HCT116 (cell line): Measurements from ENCODE around the gene PRMT9. TPM values are rescaled to one million over a fixed set of nuclear protein-coding genes. Genes with fewer than 3 reads are reported as not detected.

Experiments used
- ATAC-seq: fragments of 200-7000 bp; cut with Tn5 transposase; 2 replicates; pipeline ENCODE4 v1.9.1; 2020; ENCODE audit warnings: mild to moderate bottlenecking, moderate library complexity
- BruUV-seq: library from RNA; stranded (reverse); fragments of 400-500 nt; replicated peaks from 2 replicates; lab custom pipeline; 2021; lab: Mats Ljungman, UMichigan
- CTCF ChIA-PET: fragments of 300-600 bp; sonication (Branson Sonifier 250); formaldehyde crosslinking; loops from one replicate; lab custom pipeline; 2021; ENCODE audit warnings: antibody characterized with exemption; lab: Charles Lee
- POLR2A ChIA-PET: fragments of 300-600, 350-600 bp; sonication (Branson Sonifier 250); formaldehyde crosslinking; loops from one replicate; lab custom pipeline; 2021; ENCODE audit warnings: antibody characterized with exemption; lab: Charles Lee
- RAD21 ChIA-PET, 2 experiments: fragments of 300-600 bp; sonication (Branson Sonifier 250); formaldehyde crosslinking; loops; one replicate each; lab custom pipeline; 2023; ENCODE audit warnings: low total read pairs in 2 of 2; ENCODE audit not compliant: uncharacterized antibody in 2 of 2, unreplicated experiment in 2 of 2, low non-redundant PET in 1 of 2; lab: Charles Lee
- DNase-seq: peaks from one replicate; pipeline ENCODE4 v3.0.0-alpha.2; 2010; ENCODE audit warnings: low read depth, low spot score
- H2AFZ ChIP-seq: fragments of 200-600 bp; shearing (Covaris generic), sonication (generic); 2 replicates; pipeline ENCODE4 v1.6.1; 2017; ENCODE audit warnings: low read depth, mixed run types, mixed read lengths, antibody characterized with exemption, low read length; ENCODE audit not compliant: poor library complexity, severe bottlenecking
- H3K27ac ChIP-seq: 2 replicates; pipeline ENCODE4 v1.5.1; 2012; ENCODE audit warnings: low read depth, low read length
- H3K27me3 ChIP-seq: fragments of 200-600 bp; sonication (generic); 2 replicates; pipeline ENCODE4 v1.6.1; 2016; ENCODE audit warnings: mixed run types, low read length, mixed read lengths; ENCODE audit not compliant: insufficient read depth
- H3K36me3 ChIP-seq, 2 experiments: fragments of 200-500 bp in 1 of 2; fragments of 200-600 bp in 1 of 2; sonication (Bioruptor generic) in 1 of 2; sonication (generic) in 1 of 2; 2 replicates each; pipeline versions ENCODE4 v1.5.1 to v1.6.1; 2014 to 2016; ENCODE audit warnings: low read length in 2 of 2, inconsistent platforms in 1 of 2, mixed read lengths in 1 of 2, mixed run types in 1 of 2; ENCODE audit not compliant: insufficient read depth in 2 of 2, control insufficient read depth in 1 of 2
- H3K4me1 ChIP-seq, 2 experiments: fragments of 200-600 bp in 1 of 2; sonication (generic) in 1 of 2; 2 replicates each; pipeline versions ENCODE4 v1.5.1 to v1.6.1; 2012 to 2017; ENCODE audit warnings: low read length in 2 of 2, inconsistent platforms in 1 of 2, mild to moderate bottlenecking in 1 of 2, mixed read lengths in 1 of 2, mixed run types in 1 of 2, moderate library complexity in 1 of 2; ENCODE audit not compliant: insufficient read depth in 2 of 2, control insufficient read depth in 1 of 2
- H3K4me2 ChIP-seq: fragments of 200-600 bp; sonication (generic); 2 replicates; pipeline ENCODE4 v1.6.1; 2017; ENCODE audit warnings: mixed run types, low read length, mixed read lengths
- H3K4me3 ChIP-seq, 2 experiments: fragments of 200-600 bp in 1 of 2; sonication (generic) in 1 of 2; replicated peaks in 1 of 2; 2 replicates each; pipeline ENCODE4 v1.5.1; 2011 to 2016; ENCODE audit warnings: low read length in 2 of 2, control low read depth in 1 of 2, low read depth in 1 of 2, mild to moderate bottlenecking in 1 of 2, mixed read lengths in 1 of 2, mixed run types in 1 of 2
- H3K79me2 ChIP-seq: fragments of 200-600 bp; sonication (generic); 2 replicates; pipeline ENCODE4 v1.6.1; 2017; ENCODE audit warnings: mild to moderate bottlenecking, mixed run types, low read length, moderate library complexity, mixed read lengths; ENCODE audit not compliant: insufficient read depth
- H3K9ac ChIP-seq: fragments of 200-600 bp; sonication (generic); 2 replicates; pipeline ENCODE4 v1.6.1; 2016; ENCODE audit warnings: low read length, mixed read lengths
- H3K9me2 ChIP-seq: fragments of 200-600 bp; sonication (generic), shearing (Covaris generic); 2 replicates; pipeline ENCODE4 v1.6.1; 2017; ENCODE audit warnings: mixed run types, mild to moderate bottlenecking, moderate library complexity; ENCODE audit not compliant: insufficient read depth
- H3K9me3 ChIP-seq, 2 experiments: fragments of 200-500 bp in 1 of 2; fragments of 200-600 bp in 1 of 2; sonication (Bioruptor generic) in 1 of 2; sonication (generic) in 1 of 2; 2 replicates each; pipeline ENCODE4 v1.6.1; 2014 to 2017; ENCODE audit warnings: low read length in 2 of 2, mixed read lengths in 2 of 2, inconsistent platforms in 1 of 2, low read depth in 1 of 2, mild to moderate bottlenecking in 1 of 2, mixed run types in 1 of 2, moderate library complexity in 1 of 2; ENCODE audit not compliant: control insufficient read depth in 1 of 2, insufficient read depth in 1 of 2
- H4K20me1 ChIP-seq: fragments of 200-600 bp; sonication (generic), shearing (Covaris generic); 2 replicates; pipeline ENCODE4 v1.6.1; 2017; ENCODE audit warnings: mixed run types, mild to moderate bottlenecking, moderate library complexity; ENCODE audit not compliant: insufficient read depth
- FOSL1 ChIP-seq: IDR thresholded peaks from 2 replicates; pipeline ENCODE4 v1.6.1; 2012; ENCODE audit warnings: low read depth
- POLR2A ChIP-seq: IDR thresholded peaks from 2 replicates; pipeline ENCODE4 v1.7.0; 2011; ENCODE audit warnings: borderline replicate concordance; ENCODE audit not compliant: insufficient read depth, insufficient read length; ENCODE audit errors: extremely low read depth
- POLR2AphosphoS5 ChIP-seq: IDR thresholded peaks from 2 replicates; pipeline ENCODE4 v1.6.1; 2011; ENCODE audit warnings: mild to moderate bottlenecking, low read depth, low read length, moderate library complexity
- RAD21 ChIP-seq: IDR thresholded peaks from 2 replicates; pipeline ENCODE4 v1.6.1; 2012; ENCODE audit warnings: low read depth, mild to moderate bottlenecking
- SP1 ChIP-seq: IDR thresholded peaks from 2 replicates; pipeline ENCODE4 v1.6.1; 2012; ENCODE audit warnings: low read depth
- SRF ChIP-seq: IDR thresholded peaks from 2 replicates; pipeline ENCODE4 v1.6.1; 2012; ENCODE audit warnings: low read depth
- TCF7L2 ChIP-seq: IDR thresholded peaks from 2 replicates; pipeline ENCODE4 v1.7.0; 2011; ENCODE audit warnings: borderline replicate concordance, inconsistent platforms; ENCODE audit not compliant: insufficient read depth, insufficient read length; ENCODE audit errors: extremely low read depth
- YY1 ChIP-seq: IDR thresholded peaks from 2 replicates; pipeline ENCODE4 v1.6.1; 2011; ENCODE audit warnings: low read length, low read depth, moderate library complexity, mild to moderate bottlenecking; ENCODE audit not compliant: insufficient replicate concordance; ENCODE audit errors: extremely low read depth
- ZFX ChIP-seq: fragments of 450-650 bp; IDR thresholded peaks from 2 replicates; pipeline ENCODE4 v1.6.1; 2017
- intact Hi-C: fragments of 100-400 bp; cut with micrococcal nuclease; formaldehyde crosslinking; loops from 2 replicates; pipeline ENCODE4 v1.10.0; 2022
- total RNA-seq: library from RNA; stranded (reverse); gene quantifications from one replicate; pipeline ENCODE4 v1.2.1, GENCODE V29; 2021; ENCODE audit not compliant: unreplicated experiment
- TF ChIP-seq, protein P1 (sequence below): IDR thresholded peaks from 2 replicates; pipeline ENCODE4 v1.6.1; 2012
- TF ChIP-seq, protein P2 (sequence below), 3 experiments: fragments of 200-600 bp in 1 of 3; sonication (generic) in 1 of 3; IDR thresholded peaks in 2 of 3; conservative IDR thresholded peaks in 1 of 3; 2 replicates each; pipeline ENCODE4 v1.5.1; 2012 to 2017; ENCODE audit warnings: low read depth in 2 of 3, low read length in 2 of 3, antibody characterized with exemption in 1 of 3, borderline replicate concordance in 1 of 3, control low read depth in 1 of 3, mild to moderate bottlenecking in 1 of 3, mixed read lengths in 1 of 3, mixed run types in 1 of 3, moderate library complexity in 1 of 3; ENCODE audit not compliant: insufficient read depth in 1 of 3
- TF ChIP-seq, protein P3 (sequence below): IDR thresholded peaks from 2 replicates; pipeline ENCODE4 v1.6.1; 2011; ENCODE audit warnings: mild to moderate bottlenecking, low read length, moderate library complexity; ENCODE audit not compliant: insufficient replicate concordance; ENCODE audit errors: extremely low read depth

PRMT9 gene
- total RNA-seq, 1 experiment from 2014 or later: 5.8 TPM

DNA sequence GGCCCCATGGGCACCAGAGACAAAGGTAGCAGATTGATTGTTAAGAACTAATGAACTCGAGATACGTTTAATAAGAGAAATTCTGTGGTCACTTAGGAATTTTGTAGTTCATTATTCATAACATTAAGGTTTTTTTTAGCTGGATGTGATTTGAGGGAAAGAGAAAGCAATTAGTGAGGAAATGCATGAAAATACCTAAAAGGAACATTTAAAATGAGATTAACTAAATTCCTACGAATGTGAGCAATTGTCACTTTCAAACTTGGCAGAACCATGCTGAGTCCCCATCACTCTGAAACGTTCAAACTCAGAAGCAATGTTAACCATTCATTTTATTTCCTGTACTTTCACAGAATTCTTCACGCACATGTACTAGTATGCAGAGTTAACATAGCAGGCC is 5.9 kb downstream of the PRMT9 start:
- no peak for ATAC-seq
- ChIA-PET POLR2A (no interaction called here), RAD21 (no interaction called here), CTCF (interaction anchor here (1.3 kb wide), 1 partner anchor 189 kb away, joined by 7 read pairs; no protein-coding TSS in a partner anchor)
- Histone ChIP-seq H3K27me3 (no peaks in the 10 kb centered on the region), H3K79me2 (peaks cover 39% of the 10 kb centered on the region), H3K4me2 (no peak overlapping the region), H3K36me3 (peaks cover 2 to 8% of the 10 kb centered on the region in 2 experiments; a peak in 1 of 4 replicates), H3K9me3 (no peaks in the 10 kb centered on the region), H3K9ac (no peak overlapping the region), H3K9me2 (no peaks in the 10 kb centered on the region), H4K20me1 (no peaks in the 10 kb centered on the region), H2AFZ (no peak overlapping the region), H3K4me3 (no peak overlapping the region), H3K27ac (no peak overlapping the region)
- no peak for DNase-seq
- no TSS peak for BruUV-seq
- TF ChIP-seq POLR2AphosphoS5: no peak
- no peak for TF ChIP-seq ZFX
- no peak for TF ChIP-seq RAD21
- TF ChIP-seq SP1: no peak
- TF ChIP-seq, protein P1, sequence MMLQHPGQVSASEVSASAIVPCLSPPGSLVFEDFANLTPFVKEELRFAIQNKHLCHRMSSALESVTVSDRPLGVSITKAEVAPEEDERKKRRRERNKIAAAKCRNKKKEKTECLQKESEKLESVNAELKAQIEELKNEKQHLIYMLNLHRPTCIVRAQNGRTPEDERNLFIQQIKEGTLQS: no peak
- TF ChIP-seq TCF7L2: no peak
- TF ChIP-seq, all 23 proteins: peak for 0
- H3K4me1 ChIP-seq: peaks cover 2 to 8% of the 10 kb centered on the region in 2 experiments; a peak in 2 of 4 replicates
- intact Hi-C loops: no loop called here

DNA sequence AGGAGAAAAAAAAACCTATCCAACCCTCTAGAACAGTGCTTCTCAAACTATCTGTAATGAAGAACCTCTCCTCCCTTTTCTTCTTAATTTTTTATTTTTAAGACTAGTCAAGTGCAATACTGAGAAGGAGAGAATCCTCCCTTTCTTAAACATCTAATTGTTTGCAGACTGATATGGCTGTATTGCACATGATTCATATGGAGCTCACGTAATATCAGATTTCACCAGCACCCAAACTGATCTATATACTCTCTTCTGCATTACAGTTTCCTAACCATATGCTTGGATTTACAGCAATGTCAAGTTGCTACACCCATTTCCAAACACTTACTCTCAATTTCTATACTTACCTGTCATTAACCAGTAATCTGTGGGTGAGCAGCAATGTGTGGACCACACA is 9.5 kb downstream of the PRMT9 start:
- H3K79me2 ChIP-seq: peaks cover 20% of the 10 kb centered on the region
- no peaks in the 10 kb centered on the region for H3K9me2 ChIP-seq
- no peaks in the 10 kb centered on the region for H3K4me1 ChIP-seq
- no peaks in the 10 kb centered on the region; the same call in 1 of the 2 replicates for H4K20me1 ChIP-seq
- ATAC-seq (no peak), DNase-seq (no peak)
- H2AFZ ChIP-seq: no peak overlapping the region
- no peak overlapping the region for H3K9ac ChIP-seq
- H3K9me3 ChIP-seq: no peaks in the 10 kb centered on the region
- peaks cover 2 to 17% of the 10 kb centered on the region in 2 experiments; a peak in 1 of 4 replicates for H3K36me3 ChIP-seq
- CTCF ChIA-PET: no interaction called here
- no peak overlapping the region for H3K4me2 ChIP-seq
- BruUV-seq: no TSS peak
- POLR2A ChIA-PET: interaction anchor here (1.7 kb wide), 1 partner anchor 9 kb away, joined by 5 read pairs; the partner anchor contains the start of gene PRMT9
- H3K4me3 ChIP-seq: no peak overlapping the region
- H3K27me3 ChIP-seq: no peaks in the 10 kb centered on the region
- H3K27ac ChIP-seq: no peak overlapping the region
- RAD21 ChIA-PET: interaction anchor here in 1 of 2 experiments (0.5 kb wide), 1 partner anchor 26 kb away, joined by 6 read pairs; no protein-coding TSS in a partner anchor
- intact Hi-C loops: no loop called here
- TF ChIP-seq SRF: no peak
- TF ChIP-seq FOSL1: no peak
- TF ChIP-seq, protein P2, sequence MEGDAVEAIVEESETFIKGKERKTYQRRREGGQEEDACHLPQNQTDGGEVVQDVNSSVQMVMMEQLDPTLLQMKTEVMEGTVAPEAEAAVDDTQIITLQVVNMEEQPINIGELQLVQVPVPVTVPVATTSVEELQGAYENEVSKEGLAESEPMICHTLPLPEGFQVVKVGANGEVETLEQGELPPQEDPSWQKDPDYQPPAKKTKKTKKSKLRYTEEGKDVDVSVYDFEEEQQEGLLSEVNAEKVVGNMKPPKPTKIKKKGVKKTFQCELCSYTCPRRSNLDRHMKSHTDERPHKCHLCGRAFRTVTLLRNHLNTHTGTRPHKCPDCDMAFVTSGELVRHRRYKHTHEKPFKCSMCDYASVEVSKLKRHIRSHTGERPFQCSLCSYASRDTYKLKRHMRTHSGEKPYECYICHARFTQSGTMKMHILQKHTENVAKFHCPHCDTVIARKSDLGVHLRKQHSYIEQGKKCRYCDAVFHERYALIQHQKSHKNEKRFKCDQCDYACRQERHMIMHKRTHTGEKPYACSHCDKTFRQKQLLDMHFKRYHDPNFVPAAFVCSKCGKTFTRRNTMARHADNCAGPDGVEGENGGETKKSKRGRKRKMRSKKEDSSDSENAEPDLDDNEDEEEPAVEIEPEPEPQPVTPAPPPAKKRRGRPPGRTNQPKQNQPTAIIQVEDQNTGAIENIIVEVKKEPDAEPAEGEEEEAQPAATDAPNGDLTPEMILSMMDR (IDR thresholded peaks at IDR 0.05 in 2 of 3, conservative IDR thresholded peaks at IDR 0.05 in 1 of 3; ENCODE audit: borderline replicate concordance in 1 of 3, insufficient read depth in 1 of 3, low read depth in 2 of 3, low read length in 2 of 3): no peak
- TF ChIP-seq SP1: no peak
- TF ChIP-seq, protein P3, sequence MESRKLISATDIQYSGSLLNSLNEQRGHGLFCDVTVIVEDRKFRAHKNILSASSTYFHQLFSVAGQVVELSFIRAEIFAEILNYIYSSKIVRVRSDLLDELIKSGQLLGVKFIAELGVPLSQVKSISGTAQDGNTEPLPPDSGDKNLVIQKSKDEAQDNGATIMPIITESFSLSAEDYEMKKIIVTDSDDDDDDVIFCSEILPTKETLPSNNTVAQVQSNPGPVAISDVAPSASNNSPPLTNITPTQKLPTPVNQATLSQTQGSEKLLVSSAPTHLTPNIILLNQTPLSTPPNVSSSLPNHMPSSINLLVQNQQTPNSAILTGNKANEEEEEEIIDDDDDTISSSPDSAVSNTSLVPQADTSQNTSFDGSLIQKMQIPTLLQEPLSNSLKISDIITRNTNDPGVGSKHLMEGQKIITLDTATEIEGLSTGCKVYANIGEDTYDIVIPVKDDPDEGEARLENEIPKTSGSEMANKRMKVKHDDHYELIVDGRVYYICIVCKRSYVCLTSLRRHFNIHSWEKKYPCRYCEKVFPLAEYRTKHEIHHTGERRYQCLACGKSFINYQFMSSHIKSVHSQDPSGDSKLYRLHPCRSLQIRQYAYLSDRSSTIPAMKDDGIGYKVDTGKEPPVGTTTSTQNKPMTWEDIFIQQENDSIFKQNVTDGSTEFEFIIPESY: no peak
- TF ChIP-seq POLR2A: no peak
- no peak for TF ChIP-seq YY1
